ENCODE measurements around the gene ANKIB1.

Gene ANKIB1

GRCh38 chr7:92266415-92267241 is 20.9 kb downstream of the ANKIB1 start:
- no peak for DNase-seq

DNA sequence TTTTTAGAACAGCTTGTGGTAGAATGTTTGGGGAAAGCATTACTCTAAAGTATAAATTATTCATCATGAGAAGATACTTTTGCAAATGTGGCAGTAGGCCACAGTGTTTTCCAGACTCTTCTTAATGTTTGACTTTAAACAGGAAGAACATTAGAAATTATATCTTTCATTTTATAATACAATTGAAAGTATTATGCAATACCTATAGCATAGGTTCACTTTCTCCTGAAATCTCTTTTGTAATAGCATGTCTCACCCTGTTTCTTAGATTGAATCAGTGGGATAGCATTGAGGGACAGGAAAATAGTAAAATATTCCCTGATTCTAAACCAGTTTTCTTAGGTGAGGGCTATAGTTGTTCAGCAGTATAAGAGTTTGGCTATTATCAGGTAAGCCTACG is 23.1 kb downstream of the ANKIB1 start:
- no peak for DNase-seq

DNA sequence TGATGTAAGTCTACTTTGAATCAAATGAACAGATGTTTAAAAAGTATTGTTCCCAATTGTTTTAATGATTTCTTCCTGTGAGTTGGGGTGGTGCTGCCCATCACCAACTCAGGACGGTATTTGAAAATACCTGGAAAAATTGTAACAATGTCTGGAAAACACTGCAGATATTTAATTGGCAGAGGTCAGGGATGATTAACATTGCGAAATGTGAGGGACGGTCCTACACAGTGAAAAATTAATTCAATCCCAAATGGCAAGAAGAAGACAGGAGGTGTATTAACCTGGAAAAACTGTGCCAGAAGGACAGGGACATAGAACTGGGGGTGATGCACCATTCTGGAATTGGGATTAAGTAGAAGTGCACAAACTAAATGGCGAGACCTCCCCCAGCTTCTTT is 29.6 kb downstream of the ANKIB1 start:
- DNase-seq, result no peak

- no peak for DNase-seq
Measured at GRCh38 chr7:92276460-92276864, 30.7 kb downstream of the ANKIB1 start.

- no peak for DNase-seq
Measured at GRCh38 chr7:92279396-92280031, 33.7 kb downstream of the ANKIB1 start.

DNA sequence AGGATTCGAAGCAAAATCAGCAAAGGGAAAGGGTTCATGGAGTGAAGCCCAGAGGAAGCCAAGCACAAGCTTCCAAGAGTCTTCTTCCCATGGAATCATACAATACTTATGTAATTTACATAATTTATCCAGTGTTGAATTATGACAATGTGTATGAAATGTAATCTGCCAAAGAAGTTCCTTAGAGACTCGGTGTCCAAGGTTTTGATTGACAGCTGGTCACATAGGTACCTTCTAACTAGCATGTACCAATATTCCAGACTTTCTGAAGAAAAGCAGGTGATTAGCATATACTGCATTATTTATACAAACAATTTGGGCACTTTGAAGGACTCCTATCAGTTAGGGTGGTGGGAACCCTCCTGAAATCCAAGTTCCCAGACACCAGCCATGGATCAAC is 35.3 kb downstream of the ANKIB1 start:
- DNase-seq, result no peak

- no peak for DNase-seq
Measured at GRCh38 chr7:92282221-92282814, 36.5 kb downstream of the ANKIB1 start.

- DNase-seq, result no peak
Measured at GRCh38 chr7:92282930-92283329, 37.2 kb downstream of the ANKIB1 start.

- DNase-seq, result no peak
Measured at GRCh38 chr7:92289321-92289720, 43.5 kb downstream of the ANKIB1 start.

GRCh38 chr7:92292981-92293380 is 47.2 kb downstream of the ANKIB1 start:
- DNase-seq, result no peak

- DNase-seq, result no peak
Measured at GRCh38 chr7:92293896-92294590, 48.3 kb downstream of the ANKIB1 start.

DNA sequence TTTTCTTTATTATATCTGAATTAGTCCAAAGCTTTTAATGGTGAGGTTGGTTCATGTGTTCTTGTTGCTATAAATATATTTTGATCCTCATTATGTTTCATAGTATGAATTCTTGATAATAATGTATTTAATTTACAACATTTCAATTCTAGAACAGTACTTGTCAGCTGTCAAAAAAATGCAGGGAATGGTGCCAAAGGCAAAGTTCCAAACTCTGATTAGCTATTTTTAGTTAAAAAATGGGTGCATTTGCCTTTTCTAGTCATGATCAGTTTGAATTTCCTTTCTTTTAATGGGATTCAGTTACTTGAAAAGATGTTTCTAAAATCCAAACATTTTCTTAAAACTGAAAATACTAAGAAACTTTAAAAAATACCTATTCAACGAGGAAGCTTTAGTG is 49.6 kb downstream of the ANKIB1 start:
- DNase-seq, result no peak

DNA sequence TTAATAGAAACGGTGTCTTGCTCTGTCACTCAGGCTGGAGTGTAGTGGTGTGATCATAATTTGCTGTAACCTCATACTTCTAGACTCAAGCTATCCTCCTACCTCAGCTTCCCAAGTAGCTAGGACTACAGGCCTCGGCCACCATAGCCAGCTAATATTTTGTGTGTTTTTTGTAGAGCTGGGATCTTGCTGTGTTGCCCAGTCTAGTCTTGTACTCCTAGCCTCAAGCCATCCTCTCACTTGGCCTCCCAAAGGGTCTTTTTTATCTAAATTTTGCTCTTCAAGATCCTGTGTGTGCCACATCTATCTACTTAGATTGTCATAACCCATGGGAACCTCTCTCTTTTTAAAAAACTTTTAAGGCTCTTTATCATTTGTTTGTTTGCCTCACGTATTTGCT is 50.5 kb downstream of the ANKIB1 start:
- no peak for DNase-seq

DNA sequence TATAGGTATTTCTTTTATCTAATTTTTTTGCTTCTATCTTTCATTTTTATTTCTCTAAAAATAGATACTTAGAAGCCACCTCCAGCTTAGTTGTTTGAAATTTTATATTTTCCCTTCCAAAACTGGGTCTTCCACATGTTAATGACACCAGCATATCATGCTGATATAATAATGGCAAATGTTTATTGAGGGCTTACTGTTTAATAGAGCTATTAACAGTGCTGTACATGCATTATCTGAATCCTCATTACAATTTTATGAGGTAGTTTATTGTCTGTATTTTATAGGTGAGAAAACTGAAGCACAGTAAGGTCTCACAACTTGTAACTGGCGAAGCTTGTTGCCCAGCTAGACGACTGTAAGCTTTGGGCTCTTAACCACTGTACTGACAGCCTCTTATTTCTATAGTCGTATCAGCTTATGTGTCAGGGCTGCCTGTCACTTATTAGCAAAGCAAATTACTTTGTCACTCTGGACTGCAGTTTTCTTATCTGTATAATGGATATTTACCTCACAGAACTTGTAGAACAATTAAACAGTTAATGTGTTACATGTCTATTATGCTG is 51.2 kb downstream of the ANKIB1 start:
- no peak for DNase-seq

DNA sequence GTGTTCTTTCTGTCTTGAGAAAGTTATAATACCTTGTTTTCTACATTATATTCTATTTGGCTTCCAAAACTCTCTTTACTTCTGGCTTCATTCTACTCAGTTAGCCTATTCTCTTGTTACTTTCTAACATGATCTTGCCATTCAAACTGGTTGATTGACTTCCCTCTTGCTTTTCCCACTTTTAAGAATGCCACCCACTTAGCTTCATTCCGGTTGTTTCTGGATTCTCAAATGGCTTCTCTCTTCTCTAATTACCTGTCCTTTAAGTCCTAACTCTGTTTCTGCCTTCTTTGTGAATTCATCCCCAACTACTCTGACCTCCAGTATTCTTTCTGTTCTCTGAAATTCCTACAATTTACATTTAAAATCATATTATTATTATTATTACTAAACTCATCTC is 52.0 kb downstream of the ANKIB1 start:
- DNase-seq, result no peak

GRCh38 chr7:92303761-92304160 is 58.0 kb downstream of the ANKIB1 start:
- DNase-seq, result no peak

DNA sequence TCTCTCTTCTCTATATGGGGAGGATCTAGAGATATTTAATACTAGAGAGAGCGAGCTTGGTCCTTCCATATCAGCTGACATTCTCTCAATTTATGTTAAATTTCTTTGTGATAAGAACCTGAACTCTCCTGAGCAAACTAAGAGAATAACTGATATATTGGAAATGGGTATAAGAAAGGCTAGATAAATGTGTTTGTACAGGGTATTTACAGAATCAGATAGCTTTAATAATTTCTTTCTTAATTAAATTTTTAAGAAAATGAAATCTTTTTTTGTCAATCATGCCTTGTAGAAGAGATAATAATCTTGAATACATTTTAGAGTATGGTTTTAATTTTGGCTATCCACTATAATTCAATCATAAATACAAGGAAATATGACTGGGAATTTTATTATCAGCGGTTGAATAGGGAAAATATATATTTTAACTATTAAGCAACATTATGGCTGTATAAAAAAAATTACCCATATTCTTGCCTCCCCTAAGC is 58.7 kb downstream of the ANKIB1 start:
- no peak for DNase-seq

DNA sequence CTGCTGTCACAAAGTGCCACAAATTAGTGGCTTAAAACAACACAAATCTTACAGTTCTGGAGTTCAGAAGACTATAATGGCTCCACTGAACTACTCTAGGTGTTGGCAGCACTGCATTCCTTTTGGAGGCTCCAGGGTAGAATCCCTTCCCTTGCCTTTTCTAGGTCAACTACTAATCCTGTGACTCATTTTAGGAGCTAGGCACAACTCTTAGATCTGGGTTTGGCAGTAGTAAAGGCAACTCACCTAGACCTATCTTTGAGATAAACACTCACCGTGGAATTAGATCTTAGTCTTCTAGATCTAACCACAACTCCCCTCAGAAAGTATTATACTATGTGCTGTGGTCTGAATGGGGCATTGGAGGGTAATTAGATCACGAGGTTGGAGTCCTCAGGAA is 60.4 kb downstream of the ANKIB1 start:
- no peak for DNase-seq

- no peak for DNase-seq
Measured at GRCh38 chr7:92313055-92313454, 67.3 kb downstream of the ANKIB1 start.

DNA sequence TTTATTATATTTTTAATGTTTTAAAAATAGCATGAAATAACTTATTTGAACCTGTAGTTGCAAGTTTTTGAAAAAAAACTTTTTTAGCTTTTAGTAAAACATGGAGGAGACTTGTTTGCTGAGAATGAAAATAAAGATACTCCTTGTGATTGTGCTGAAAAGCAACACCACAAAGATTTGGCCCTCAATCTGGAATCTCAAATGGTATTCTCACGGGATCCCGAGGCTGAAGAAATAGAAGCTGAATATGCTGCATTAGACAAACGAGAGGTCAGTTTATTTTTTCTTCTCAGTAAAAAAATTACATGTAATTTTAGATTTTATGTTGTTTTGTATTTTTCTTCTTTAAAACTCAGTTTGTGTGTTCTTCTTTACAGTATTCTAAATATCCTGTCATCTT is 73.5 kb downstream of the ANKIB1 start:
- no peak for DNase-seq

GRCh38 chr7:92325173-92325572 is 79.4 kb downstream of the ANKIB1 start:
- no peak for DNase-seq

- no peak for DNase-seq
Measured at GRCh38 chr7:92325858-92326257, 80.1 kb downstream of the ANKIB1 start.

- DNase-seq, result no peak
Measured at GRCh38 chr7:92330835-92331438, 85.2 kb downstream of the ANKIB1 start.
